Measurements from ENCODE around the gene CNOT6L.

Gene CNOT6L

DNA sequence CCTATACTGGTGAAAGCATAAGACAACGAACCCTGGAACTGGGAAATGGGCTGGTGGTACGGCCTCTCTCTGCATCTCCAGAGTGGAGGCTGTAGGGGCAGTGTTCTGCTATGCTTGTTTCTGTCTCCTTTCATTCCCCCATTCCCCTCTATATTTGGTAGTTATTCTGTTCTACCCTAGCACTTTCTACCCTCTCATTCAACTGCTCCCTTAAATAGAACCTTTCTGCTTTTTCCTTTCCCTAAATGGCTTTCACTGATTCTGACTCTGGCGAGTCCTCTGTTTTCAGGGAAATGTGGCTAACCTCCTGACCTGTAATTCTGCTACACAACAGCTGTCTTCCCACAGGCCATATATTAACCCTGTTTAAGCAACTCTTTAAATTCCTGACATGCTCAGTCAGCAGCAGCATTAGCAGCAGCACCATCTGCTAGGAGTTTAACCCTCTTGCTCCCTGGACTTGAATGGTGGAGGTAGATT lies 119.4 kb downstream of the CNOT6L start:
- H3K27ac ChIP-seq: no peak overlapping the region
- no peak for TF ChIP-seq ZFX (IDR thresholded peaks at IDR 0.05; ENCODE audit: borderline replicate concordance)
- TF ChIP-seq, protein P1, sequence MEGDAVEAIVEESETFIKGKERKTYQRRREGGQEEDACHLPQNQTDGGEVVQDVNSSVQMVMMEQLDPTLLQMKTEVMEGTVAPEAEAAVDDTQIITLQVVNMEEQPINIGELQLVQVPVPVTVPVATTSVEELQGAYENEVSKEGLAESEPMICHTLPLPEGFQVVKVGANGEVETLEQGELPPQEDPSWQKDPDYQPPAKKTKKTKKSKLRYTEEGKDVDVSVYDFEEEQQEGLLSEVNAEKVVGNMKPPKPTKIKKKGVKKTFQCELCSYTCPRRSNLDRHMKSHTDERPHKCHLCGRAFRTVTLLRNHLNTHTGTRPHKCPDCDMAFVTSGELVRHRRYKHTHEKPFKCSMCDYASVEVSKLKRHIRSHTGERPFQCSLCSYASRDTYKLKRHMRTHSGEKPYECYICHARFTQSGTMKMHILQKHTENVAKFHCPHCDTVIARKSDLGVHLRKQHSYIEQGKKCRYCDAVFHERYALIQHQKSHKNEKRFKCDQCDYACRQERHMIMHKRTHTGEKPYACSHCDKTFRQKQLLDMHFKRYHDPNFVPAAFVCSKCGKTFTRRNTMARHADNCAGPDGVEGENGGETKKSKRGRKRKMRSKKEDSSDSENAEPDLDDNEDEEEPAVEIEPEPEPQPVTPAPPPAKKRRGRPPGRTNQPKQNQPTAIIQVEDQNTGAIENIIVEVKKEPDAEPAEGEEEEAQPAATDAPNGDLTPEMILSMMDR (IDR thresholded peaks at IDR 0.05): peak; percentile 16; the same call in 1 of the 2 replicates

DNA sequence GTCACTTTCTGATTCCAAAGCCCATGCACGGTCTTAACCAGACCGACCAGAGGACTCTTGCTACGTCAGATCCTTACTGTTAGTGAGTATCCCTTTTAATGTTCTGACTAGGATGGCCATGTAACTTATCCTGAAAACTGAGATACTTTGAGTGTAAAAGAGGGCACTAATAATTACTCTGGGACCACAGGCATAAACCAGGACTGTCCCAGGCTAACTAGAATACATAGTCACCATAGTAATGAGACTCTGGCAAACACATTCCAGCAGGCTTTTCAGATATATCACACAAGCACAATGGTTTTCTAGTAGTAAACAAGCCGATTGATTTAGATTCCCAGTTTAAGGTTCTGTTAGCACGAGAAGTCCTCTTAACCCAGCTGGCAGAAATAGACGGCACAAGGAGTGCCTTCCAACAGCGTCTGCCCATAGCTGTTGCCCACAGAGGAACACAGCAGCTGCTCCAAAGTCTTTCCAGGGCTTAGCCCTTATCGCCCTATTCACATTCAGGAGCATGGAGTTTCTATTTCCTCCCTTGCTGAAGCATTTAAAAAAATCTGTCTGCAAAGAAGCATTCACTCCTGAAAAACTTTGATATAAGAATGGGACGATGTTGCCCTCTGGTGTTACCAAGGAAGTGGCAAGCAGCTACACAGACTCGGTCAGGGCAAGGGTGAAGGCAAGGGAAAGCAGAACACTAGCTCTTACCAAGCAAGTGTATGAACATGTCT lies 121.1 kb downstream of the CNOT6L start:
- TF ChIP-seq ZFX (IDR thresholded peaks at IDR 0.05; ENCODE audit: borderline replicate concordance): no peak
- TF ChIP-seq, protein P1 (IDR thresholded peaks at IDR 0.05): peak; percentile 61
- H3K27ac ChIP-seq: no peak overlapping the region

DNA sequence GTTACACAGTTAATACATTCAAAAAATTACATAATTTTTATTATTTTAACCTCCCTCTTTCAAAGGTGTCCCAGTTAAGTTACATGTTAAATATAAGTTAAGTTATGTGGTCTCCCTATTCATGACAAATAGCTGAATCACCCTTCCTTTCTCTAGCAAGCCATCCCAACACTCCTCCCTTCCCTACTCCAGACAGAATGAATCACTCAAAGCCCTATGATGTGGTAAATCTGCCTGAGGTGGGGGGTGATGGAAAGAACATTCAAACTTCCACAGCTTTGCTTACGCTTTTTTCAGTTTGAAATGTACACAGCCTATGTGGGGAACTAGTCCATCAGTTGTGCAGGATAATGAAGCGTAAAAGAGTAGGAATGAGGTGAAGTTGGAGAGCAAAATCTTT lies 123.4 kb downstream of the CNOT6L start:
- no peak for TF ChIP-seq ZFX (IDR thresholded peaks at IDR 0.05; ENCODE audit: borderline replicate concordance)
- TF ChIP-seq, protein P1 (IDR thresholded peaks at IDR 0.05): no peak
- no peak overlapping the region for H3K27ac ChIP-seq

DNA sequence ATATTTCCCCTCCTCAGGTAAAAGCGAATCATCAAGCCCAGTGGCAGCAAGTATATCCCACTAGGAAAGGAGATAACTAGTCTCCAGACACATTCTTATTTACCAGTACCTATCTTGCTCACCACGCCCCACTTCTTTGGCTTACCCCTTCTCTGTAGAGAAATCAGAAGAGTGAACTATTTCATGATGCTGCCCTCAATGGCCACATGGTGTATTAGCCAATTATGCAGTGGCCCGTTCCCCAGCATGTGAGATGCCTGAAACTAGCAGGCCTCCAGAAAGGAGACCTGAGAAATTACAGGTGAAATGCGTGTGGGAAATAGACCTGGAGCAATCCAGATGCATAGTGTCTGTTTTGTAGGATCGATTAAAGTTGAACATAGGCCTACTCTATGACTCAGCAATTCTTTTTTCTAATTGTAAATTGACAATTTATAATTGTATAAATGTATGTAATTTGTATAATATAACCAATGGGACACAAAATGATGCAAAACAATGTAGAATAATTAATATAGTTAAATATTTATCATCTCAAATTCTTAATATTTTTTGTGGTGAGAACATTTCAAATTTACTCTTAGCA lies 126.2 kb downstream of the CNOT6L start:
- H3K27ac ChIP-seq: no peak overlapping the region
- TF ChIP-seq ZFX (IDR thresholded peaks at IDR 0.05; ENCODE audit: borderline replicate concordance): no peak
- TF ChIP-seq, protein P1 (IDR thresholded peaks at IDR 0.05): no peak

DNA sequence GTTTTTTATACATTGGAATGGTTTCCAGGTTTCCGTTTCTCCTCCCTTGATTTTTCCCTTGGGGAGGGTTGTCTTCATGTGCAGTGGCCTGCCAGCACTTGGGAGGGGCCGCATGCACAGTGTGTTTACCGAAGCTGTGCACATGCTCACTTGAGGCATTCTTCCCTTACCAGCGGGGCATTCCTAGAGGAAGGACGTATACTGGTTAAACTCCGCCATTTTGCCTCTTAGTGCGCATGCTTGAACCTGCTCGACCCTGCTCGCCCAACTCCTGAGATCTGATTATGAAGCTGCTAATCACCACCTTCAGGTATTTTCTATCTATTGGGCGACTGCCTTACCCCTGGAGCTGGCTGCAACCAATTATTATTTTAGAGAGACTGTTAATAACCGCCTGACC lies 137.4 kb downstream of the CNOT6L start:
- TF ChIP-seq, protein P1 (IDR thresholded peaks at IDR 0.05): no peak
- TF ChIP-seq ZFX (IDR thresholded peaks at IDR 0.05; ENCODE audit: borderline replicate concordance): no peak
- no peak overlapping the region for H3K27ac ChIP-seq

DNA sequence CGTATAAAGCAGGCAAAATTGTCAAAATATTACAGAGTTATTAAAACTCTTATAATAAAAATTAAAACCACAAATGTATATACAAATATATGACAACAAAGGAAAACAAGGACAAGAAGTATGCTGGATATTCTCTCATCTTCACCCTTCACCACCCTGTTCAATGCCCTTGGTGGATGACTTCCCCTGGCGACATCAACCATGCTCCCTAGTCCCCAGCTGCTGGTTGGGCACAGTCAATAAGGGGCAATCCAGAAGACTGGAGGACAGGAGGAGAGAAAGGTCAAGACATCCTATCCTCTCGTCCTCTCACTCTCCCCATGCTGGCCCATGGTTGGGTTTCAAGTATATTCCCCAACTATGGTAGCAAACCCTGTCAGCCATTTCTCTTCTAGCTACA lies 142.3 kb downstream of the CNOT6L start:
- TF ChIP-seq, protein P1 (IDR thresholded peaks at IDR 0.05): no peak
- TF ChIP-seq ZFX (IDR thresholded peaks at IDR 0.05; ENCODE audit: borderline replicate concordance): no peak
- H3K27ac ChIP-seq: no peak overlapping the region

DNA sequence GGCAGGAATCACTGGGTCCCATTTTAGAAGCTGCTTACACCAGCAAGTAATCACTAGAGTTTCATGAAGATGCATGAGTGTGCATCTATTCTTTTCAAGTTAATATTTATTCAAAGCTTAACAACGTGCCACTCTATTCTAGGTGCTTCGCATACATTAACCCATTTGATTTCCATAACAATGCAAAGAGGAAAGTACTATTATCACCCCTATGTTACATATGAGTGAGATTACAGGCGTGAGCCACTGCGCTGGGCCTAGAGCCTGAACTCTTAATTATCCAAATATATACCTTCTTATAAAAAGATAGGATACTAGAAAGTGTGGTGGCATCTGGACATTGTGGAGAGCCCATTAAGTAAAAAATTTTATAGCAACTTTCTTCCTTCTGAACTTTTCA lies 148.1 kb downstream of the CNOT6L start:
- H3K27ac ChIP-seq: no peak overlapping the region
- TF ChIP-seq, protein P1 (IDR thresholded peaks at IDR 0.05): no peak
- no peak for TF ChIP-seq ZFX (IDR thresholded peaks at IDR 0.05; ENCODE audit: borderline replicate concordance)
